D721Med (cell line): Measurements from ENCODE around the gene TWF1.

Source experiments
- DNase-seq: peaks from one replicate; pipeline ENCODE4 v3.0.0; 2011; ENCODE audit warnings: low spot score; ENCODE audit not compliant: insufficient read length
- FAIRE-seq: peaks from 2 replicates; lab custom pipeline; 2011; peaks lifted over from hg19 to GRCh38; lab: Jason Lieb, UNC
- TF ChIP-seq, protein P1 (sequence below): IDR thresholded peaks from 2 replicates; pipeline ENCODE4 v1.5.1; 2012; ENCODE audit warnings: mild to moderate bottlenecking, control low read depth; ENCODE audit not compliant: insufficient read depth; ENCODE audit errors: missing control alignments

TWF1 gene

DNA sequence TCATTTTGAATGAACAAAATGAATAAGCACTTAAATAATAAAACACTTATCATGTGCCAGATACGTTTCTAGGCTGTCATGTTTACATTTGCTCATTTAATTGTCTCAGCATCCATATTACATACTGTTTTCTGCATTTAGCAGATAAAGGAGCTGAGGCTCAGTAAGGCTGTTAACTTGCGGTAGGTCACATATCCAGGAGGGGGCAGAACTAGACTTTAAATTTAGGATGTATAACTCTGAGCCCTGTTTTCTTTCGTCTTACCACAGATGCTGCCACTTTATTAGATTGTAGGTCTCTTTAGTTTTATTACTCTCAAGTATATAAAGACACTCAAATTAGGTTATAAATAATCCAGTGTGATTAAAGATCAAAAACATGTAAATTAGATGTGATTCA lies 29.6 kb downstream of the TWF1 start:
- TF ChIP-seq, protein P1, sequence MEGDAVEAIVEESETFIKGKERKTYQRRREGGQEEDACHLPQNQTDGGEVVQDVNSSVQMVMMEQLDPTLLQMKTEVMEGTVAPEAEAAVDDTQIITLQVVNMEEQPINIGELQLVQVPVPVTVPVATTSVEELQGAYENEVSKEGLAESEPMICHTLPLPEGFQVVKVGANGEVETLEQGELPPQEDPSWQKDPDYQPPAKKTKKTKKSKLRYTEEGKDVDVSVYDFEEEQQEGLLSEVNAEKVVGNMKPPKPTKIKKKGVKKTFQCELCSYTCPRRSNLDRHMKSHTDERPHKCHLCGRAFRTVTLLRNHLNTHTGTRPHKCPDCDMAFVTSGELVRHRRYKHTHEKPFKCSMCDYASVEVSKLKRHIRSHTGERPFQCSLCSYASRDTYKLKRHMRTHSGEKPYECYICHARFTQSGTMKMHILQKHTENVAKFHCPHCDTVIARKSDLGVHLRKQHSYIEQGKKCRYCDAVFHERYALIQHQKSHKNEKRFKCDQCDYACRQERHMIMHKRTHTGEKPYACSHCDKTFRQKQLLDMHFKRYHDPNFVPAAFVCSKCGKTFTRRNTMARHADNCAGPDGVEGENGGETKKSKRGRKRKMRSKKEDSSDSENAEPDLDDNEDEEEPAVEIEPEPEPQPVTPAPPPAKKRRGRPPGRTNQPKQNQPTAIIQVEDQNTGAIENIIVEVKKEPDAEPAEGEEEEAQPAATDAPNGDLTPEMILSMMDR, result peak; percentile 62
- no peak for DNase-seq
- peak; percentile 11 for FAIRE-seq

GRCh38 chr12:43766291-43766690 lies 39.8 kb downstream of the TWF1 start:
- no peak for FAIRE-seq
- TF ChIP-seq, protein P1, result no peak
- DNase-seq, result no peak

GRCh38 chr12:43764528-43764927 lies 41.6 kb downstream of the TWF1 start:
- FAIRE-seq (no peak), DNase-seq (no peak)
- TF ChIP-seq, protein P1, result no peak

DNA sequence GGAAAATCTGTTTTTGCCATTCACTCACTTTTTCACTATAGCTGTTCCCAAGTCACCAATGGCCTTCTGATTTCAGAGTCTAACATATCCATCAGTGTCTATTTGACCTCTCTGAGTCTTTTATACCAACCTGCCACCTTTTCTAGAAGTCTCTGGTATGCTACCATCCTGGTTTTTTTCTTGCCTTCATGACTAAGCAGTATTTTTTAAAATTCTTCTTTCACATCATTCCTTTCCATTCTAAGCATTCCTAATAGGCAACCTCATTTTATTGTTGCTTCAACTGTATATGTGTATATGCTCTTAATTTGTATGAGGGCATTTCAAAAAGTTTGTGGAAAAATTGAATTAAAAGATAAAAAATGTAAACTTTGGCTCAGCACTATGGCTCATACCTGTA lies 42.3 kb downstream of the TWF1 start:
- FAIRE-seq (no peak), DNase-seq (no peak)
- TF ChIP-seq, protein P1, result no peak

DNA sequence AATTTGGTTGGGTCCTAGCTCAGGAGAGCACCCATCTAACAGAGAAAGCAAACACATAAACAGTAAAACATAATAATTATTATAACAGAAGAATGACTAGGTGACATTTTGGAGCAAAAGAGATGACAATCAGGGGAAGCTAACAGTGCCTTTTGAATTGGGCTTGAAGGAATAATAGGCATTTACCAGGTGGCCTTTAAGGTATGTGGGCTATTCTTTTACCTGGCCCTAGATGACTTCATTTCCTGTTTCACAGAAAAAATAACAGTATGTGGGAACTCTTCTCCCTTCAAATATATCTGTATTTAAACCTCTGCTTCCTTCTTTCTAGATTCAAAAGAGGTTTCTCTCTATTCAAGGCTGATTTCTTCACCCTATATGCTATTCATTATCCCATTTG lies 43.5 kb downstream of the TWF1 start:
- FAIRE-seq (no peak), DNase-seq (no peak)
- TF ChIP-seq, protein P1, result no peak

- TF ChIP-seq, protein P1, result no peak
- no peak for DNase-seq
- FAIRE-seq, result no peak
These were observed 44.6 kb downstream of the TWF1 start for GRCh38 chr12:43761500-43761899.

GRCh38 chr12:43760396-43760795 lies 45.7 kb downstream of the TWF1 start:
- TF ChIP-seq, protein P1, result no peak
- FAIRE-seq (no peak), DNase-seq (no peak)
